GM12873 (cell line): Measurements from ENCODE around the gene TBX6.

Experiments used
- TF ChIP-seq, protein P1 (sequence below): IDR thresholded peaks from 2 replicates; pipeline ENCODE4 v1.5.1; 2012; ENCODE audit warnings: low read depth, mild to moderate bottlenecking, moderate library complexity, low read length, control low read depth; ENCODE audit not compliant: insufficient read depth; ENCODE audit errors: missing control alignments

TBX6 gene

DNA sequence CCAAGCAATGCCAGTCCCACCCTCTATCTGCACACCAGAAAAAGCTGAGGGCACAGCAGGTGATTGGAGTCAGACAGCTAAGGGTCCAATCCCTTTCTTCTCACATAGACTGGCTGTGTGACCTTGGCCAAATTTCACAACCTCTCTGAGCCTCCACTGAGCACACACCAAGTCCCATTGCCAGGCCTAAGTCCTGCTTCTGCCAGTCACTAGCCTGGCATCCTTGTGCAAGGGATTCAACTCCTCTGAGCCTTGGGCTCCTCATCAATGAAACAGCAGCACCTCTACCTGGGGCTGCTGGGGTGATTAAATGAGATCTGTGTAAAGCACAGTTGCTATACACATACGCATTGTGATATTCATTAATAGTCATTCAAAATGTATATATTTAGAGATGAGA lies 45.1 kb downstream of the TBX6 start:
- TF ChIP-seq, protein P1, sequence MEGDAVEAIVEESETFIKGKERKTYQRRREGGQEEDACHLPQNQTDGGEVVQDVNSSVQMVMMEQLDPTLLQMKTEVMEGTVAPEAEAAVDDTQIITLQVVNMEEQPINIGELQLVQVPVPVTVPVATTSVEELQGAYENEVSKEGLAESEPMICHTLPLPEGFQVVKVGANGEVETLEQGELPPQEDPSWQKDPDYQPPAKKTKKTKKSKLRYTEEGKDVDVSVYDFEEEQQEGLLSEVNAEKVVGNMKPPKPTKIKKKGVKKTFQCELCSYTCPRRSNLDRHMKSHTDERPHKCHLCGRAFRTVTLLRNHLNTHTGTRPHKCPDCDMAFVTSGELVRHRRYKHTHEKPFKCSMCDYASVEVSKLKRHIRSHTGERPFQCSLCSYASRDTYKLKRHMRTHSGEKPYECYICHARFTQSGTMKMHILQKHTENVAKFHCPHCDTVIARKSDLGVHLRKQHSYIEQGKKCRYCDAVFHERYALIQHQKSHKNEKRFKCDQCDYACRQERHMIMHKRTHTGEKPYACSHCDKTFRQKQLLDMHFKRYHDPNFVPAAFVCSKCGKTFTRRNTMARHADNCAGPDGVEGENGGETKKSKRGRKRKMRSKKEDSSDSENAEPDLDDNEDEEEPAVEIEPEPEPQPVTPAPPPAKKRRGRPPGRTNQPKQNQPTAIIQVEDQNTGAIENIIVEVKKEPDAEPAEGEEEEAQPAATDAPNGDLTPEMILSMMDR, result no peak

DNA sequence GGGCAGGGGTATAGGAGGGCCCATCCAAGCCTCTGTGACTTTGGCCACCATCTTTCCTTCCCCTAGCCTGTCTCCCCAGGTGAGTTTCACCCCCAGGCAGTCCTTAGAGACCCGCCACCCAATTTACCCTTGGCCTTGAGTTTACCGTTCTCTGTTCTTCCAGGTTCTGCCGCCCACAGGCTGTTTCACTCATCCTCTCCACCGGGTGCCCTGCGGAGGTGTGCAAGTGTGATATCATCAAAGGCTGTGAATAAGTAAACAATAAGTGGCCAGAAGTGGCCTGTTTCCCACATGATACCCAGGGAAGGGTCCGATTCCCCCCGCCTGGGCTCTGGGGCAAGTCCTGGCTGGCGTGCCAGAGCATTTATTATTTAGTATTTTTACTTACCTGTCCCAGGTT lies 45.5 kb downstream of the TBX6 start:
- TF ChIP-seq, protein P1, result no peak

DNA sequence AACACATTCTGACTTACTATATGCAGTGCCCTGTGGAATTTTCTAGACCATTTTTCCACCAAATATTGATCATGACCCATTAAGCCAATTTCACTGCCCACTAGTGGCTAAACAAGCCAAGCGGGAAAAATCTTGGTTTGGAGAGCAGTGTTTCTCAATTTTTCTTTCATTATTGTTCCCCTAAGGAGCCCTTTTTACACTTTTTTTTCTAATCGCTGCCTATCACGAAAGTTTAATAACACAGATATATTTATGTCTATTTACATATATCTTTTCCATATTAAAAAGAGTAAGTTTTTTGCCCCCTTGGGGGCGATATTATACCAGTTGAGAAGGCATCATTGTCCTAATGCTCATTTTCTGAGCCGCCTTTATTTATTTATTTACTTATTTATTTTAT lies 49.9 kb downstream of the TBX6 start:
- TF ChIP-seq, protein P1, result peak; percentile 27

DNA sequence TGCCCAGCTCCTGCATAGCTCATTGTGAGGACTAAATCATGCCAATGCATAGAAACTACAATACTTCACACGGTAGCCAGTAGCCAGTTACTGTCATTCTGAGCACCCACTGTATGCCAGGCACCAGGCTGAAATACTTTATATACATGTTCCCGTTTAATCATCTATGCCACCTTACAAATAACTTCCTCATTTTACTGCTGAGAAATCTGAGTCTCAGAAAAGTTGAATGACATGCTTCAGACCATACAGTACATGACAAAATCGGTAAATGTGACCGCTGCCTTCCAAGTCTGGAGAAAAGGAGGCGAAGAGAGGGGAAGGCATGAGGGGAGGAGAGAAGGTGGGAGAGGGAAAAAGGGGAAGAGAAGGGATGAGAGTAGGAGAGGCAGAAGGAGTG lies 51.5 kb downstream of the TBX6 start:
- TF ChIP-seq, protein P1, result no peak
